Measurements from ENCODE around the gene TRDN.
"Not testable (repeated sequence)": the region's sequence is repeated elsewhere in the genome, so short reads cannot be mapped to it uniquely, and the experiment has no call there.

The TRDN gene

DNA sequence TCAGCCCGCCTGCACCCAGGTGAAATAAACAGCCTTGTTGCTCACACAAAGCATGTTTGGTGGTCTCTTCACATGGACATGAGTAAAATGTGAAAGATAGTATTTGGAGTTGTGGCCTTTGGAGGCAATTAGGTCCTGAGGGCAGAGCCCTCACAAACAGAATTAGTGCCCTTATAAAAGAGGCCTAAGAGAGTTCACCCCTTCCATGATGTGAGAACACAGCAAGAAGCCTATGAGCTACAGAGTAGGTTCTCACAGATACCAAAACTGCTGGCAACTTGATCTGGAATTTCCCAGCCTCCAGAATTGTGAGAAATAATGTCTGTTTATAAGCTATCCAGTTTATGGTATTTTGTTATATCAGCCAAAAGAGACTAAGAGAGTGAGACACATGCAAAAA is 74.5 kb downstream of the TRDN start:
- no peak for DNase-seq (ENCODE audit: extremely low read depth, insufficient read length)
- TF ChIP-seq, protein P1, sequence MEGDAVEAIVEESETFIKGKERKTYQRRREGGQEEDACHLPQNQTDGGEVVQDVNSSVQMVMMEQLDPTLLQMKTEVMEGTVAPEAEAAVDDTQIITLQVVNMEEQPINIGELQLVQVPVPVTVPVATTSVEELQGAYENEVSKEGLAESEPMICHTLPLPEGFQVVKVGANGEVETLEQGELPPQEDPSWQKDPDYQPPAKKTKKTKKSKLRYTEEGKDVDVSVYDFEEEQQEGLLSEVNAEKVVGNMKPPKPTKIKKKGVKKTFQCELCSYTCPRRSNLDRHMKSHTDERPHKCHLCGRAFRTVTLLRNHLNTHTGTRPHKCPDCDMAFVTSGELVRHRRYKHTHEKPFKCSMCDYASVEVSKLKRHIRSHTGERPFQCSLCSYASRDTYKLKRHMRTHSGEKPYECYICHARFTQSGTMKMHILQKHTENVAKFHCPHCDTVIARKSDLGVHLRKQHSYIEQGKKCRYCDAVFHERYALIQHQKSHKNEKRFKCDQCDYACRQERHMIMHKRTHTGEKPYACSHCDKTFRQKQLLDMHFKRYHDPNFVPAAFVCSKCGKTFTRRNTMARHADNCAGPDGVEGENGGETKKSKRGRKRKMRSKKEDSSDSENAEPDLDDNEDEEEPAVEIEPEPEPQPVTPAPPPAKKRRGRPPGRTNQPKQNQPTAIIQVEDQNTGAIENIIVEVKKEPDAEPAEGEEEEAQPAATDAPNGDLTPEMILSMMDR (IDR thresholded peaks at IDR 0.05; ENCODE audit: insufficient read depth, low read length, poor library complexity, severe bottlenecking) = no peak
- Histone ChIP-seq H3K36me3 (ENCODE audit: control insufficient read depth, insufficient read depth, low read length) (no peaks in the 10 kb centered on the region), H3K27me3 (replicated peaks; ENCODE audit: control insufficient read depth, insufficient read depth, low read length) (no peaks in the 10 kb centered on the region), H3K4me3 (replicated peaks; ENCODE audit: low read depth, low read length) (no peak overlapping the region)

DNA sequence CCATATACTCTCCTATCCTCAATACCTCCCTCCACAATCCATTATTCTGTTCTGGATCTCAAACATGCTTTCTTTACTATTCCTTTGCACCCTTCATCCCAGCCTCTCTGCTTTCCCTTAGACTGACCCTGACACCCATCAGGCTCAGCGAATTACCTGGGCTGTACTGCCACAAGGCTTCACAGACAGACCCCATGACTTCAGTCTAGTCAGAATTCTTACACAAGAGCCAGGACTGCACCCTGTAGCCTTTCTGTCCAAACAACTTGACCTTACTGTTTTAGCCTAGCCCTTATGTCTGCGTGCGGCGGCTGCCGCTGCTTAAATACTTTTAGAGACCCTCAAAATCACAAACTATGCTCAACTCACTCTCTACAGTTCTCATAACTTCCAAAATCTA is 76.9 kb downstream of the TRDN start:
- not testable (repeated sequence) for H3K4me3 ChIP-seq (replicated peaks; ENCODE audit: low read depth, low read length); H3K27me3 ChIP-seq (replicated peaks; ENCODE audit: control insufficient read depth, insufficient read depth, low read length); H3K36me3 ChIP-seq (ENCODE audit: control insufficient read depth, insufficient read depth, low read length); DNase-seq (ENCODE audit: extremely low read depth, insufficient read length)

DNA sequence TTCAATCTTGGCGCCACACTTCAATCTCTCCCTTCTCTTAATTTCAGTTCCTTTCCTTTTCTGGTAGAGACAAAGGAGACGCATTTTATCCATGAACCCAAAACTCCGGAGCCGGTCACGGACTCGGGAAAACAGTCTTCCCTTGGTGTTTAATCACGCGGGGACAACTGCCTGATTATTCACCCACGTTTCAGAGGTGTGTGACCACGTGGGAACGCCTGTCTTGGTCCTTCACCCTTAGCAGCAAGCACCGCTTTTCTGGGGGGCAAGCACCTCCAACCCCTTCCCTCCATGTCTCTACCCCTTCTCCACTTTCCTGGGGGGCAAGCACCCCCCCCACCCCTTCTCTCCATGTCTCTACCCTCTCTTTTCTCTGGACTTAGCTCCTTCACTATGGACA is 79.3 kb downstream of the TRDN start:
- not testable (repeated sequence) for H3K4me3 ChIP-seq (replicated peaks; ENCODE audit: low read depth, low read length); H3K36me3 ChIP-seq (ENCODE audit: control insufficient read depth, insufficient read depth, low read length); DNase-seq (ENCODE audit: extremely low read depth, insufficient read length); H3K27me3 ChIP-seq (replicated peaks; ENCODE audit: control insufficient read depth, insufficient read depth, low read length)

DNA sequence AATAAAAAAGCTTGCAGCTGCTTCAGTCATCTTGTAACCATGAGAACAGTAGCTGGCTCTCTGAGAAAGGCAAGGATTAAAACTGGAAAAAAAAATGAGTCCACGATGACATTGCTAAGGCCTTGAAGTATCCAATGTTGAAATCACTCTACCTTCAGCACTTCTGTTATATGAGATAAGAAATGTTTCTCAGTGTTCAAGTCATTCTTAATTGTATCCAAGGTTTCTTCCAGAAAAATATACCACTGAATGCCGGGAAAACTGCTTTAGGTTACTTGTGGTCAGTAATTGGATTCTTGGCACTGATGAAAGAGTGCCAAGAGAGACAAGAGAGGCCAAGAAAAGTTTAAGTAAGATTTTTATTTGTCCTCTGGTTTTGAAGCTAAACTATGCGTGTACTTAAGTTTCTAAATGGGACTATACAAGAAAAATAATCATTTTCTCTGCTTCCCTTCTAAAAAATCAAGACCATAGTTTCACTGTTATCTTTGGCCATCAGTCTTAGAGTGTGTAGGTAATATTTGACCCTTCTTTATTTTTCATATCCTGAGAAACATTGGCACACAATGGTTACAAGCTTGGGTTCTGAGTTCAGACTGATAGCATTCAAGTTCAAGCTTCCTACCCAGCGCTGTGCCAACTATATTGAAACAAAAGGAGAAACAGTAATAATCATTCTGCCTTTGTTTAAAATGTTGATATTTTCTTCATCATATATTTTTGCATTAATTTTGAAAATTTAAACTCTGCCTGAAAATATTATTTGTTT is 84.6 kb downstream of the TRDN start:
- no peak overlapping the region for H3K4me3 ChIP-seq (replicated peaks; ENCODE audit: low read depth, low read length)
- H3K36me3 ChIP-seq (ENCODE audit: control insufficient read depth, insufficient read depth, low read length) = no peaks in the 10 kb centered on the region
- no peak for DNase-seq (ENCODE audit: extremely low read depth, insufficient read length)
- TF ChIP-seq, protein P1 (IDR thresholded peaks at IDR 0.05; ENCODE audit: insufficient read depth, low read length, poor library complexity, severe bottlenecking) = no peak
- no peaks in the 10 kb centered on the region for H3K27me3 ChIP-seq (replicated peaks; ENCODE audit: control insufficient read depth, insufficient read depth, low read length)

DNA sequence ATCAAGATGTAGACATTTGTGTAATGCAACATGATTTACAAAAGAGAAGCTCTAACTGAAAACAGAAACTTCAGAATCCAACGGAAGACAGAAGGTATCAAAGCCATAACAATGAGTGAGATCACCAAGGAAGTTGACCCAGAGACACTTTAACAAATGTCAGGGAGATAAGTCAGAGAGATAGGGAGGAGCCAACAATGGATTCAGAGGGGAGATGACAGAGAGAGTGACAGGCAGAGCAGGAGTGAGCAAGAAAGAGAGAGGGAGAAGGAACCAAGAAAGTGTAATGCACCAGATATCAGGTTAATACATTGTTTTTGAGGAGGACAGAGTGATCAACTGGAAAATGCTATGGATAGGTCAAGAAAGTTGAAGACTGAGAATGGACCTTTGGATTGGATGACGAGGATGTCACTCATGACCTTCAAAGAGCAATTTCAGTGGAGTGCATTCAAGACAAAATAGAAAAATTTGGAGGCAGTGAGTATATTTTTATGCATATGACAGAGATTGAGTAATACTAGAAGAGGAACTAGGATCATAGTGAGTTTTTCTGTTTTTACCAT is 86.6 kb downstream of the TRDN start:
- H3K27me3 ChIP-seq (replicated peaks; ENCODE audit: control insufficient read depth, insufficient read depth, low read length) = no peaks in the 10 kb centered on the region
- no peak for DNase-seq (ENCODE audit: extremely low read depth, insufficient read length)
- no peaks in the 10 kb centered on the region for H3K36me3 ChIP-seq (ENCODE audit: control insufficient read depth, insufficient read depth, low read length)
- no peak overlapping the region for H3K4me3 ChIP-seq (replicated peaks; ENCODE audit: low read depth, low read length)
- TF ChIP-seq, protein P1 (IDR thresholded peaks at IDR 0.05; ENCODE audit: insufficient read depth, low read length, poor library complexity, severe bottlenecking) = no peak

DNA sequence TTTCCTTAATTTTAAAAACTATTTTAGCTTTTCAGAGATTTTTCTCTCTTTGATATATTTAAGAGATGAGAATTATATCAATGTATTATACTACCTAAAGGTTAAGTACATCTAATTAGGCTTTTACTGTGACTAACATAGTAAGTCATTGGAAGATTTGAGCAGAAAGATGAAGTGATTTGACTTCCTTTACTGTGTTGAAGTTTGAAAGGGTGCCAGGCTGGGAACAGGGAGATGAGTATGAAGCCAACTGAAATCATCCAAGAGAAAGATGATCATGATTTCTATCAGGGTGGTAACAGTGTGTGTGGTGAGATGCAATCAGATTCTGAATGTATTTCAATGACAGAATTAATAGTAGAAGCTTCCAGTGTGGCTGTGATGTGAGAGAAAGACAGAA is 87.3 kb downstream of the TRDN start:
- Histone ChIP-seq H3K4me3 (replicated peaks; ENCODE audit: low read depth, low read length) (no peak overlapping the region), H3K27me3 (replicated peaks; ENCODE audit: control insufficient read depth, insufficient read depth, low read length) (no peaks in the 10 kb centered on the region), H3K36me3 (ENCODE audit: control insufficient read depth, insufficient read depth, low read length) (no peaks in the 10 kb centered on the region)
- DNase-seq (ENCODE audit: extremely low read depth, insufficient read length) = no peak
- TF ChIP-seq, protein P1 (IDR thresholded peaks at IDR 0.05; ENCODE audit: insufficient read depth, low read length, poor library complexity, severe bottlenecking) = no peak
